Mesendoderm (in vitro differentiated cells): ENCODE results near the gene RHOF. TPM values are rescaled to one million over a fixed set of nuclear protein-coding genes. Genes with fewer than 3 reads are reported as not detected.

Experiments used
- DNase-seq: peaks from one replicate; pipeline ENCODE4 v3.0.0; 2013
- H2AK5ac ChIP-seq: 2 replicates; pipeline ENCODE4 v1.6.1; 2013; ENCODE audit warnings: low read length, inconsistent platforms
- H2BK120ac ChIP-seq: 2 replicates; pipeline ENCODE4 v1.6.1; 2013; ENCODE audit warnings: low read depth, mild to moderate bottlenecking, low read length, moderate library complexity, mixed read lengths
- H2BK15ac ChIP-seq: replicated peaks from 2 replicates; pipeline ENCODE4 v1.6.1; 2013; ENCODE audit warnings: low read depth, mild to moderate bottlenecking, moderate library complexity
- H2BK5ac ChIP-seq: 2 replicates; pipeline ENCODE4 v1.6.1; 2013; ENCODE audit warnings: low read length, inconsistent platforms
- H3K18ac ChIP-seq: 2 replicates; pipeline ENCODE4 v1.6.1; 2013; ENCODE audit warnings: mild to moderate bottlenecking, low read length, mixed read lengths
- H3K23ac ChIP-seq: one replicate; pipeline ENCODE4 v1.6.1; 2013; ENCODE audit warnings: low read length
- H3K27ac ChIP-seq: 2 replicates; pipeline ENCODE4 v1.5.1; 2013; ENCODE audit warnings: low read depth, mild to moderate bottlenecking, inconsistent platforms, low read length, moderate library complexity
- H3K27me3 ChIP-seq: 2 replicates; pipeline ENCODE4 v1.6.1; 2013; ENCODE audit warnings: low read length, control low read depth, mild to moderate bottlenecking, inconsistent platforms; ENCODE audit not compliant: insufficient read depth, poor library complexity
- H3K36me3 ChIP-seq: 2 replicates; pipeline ENCODE4 v1.6.1; 2013; ENCODE audit warnings: low read length, inconsistent platforms; ENCODE audit not compliant: control insufficient read depth, insufficient read depth
- H3K4ac ChIP-seq: one replicate; pipeline ENCODE4 v1.6.1; 2013; ENCODE audit warnings: low read depth, mild to moderate bottlenecking, low read length, moderate library complexity
- H3K4me1 ChIP-seq: 2 replicates; pipeline ENCODE4 v1.6.1; 2013; ENCODE audit warnings: low read depth, low read length, inconsistent platforms; ENCODE audit not compliant: control insufficient read depth
- H3K4me2 ChIP-seq: 2 replicates; pipeline ENCODE4 v1.6.1; 2013; ENCODE audit warnings: low read length
- H3K4me3 ChIP-seq: 2 replicates; pipeline ENCODE4 v1.5.1; 2013; ENCODE audit warnings: mild to moderate bottlenecking, low read length
- H3K56ac ChIP-seq: one replicate; pipeline ENCODE4 v1.6.1; 2013; ENCODE audit warnings: low read length
- H3K79me1 ChIP-seq: 2 replicates; pipeline ENCODE4 v1.6.1; 2013; ENCODE audit warnings: low read length, inconsistent platforms
- H3K79me2 ChIP-seq: 2 replicates; pipeline ENCODE4 v1.6.1; 2013; ENCODE audit warnings: mild to moderate bottlenecking, low read length; ENCODE audit not compliant: control insufficient read depth, insufficient read depth
- H3K9ac ChIP-seq: 2 replicates; pipeline ENCODE4 v1.6.1; 2013; ENCODE audit warnings: low read length, inconsistent platforms
- H4K5ac ChIP-seq: one replicate; pipeline ENCODE4 v1.6.1; 2013; ENCODE audit warnings: low read length
- H4K8ac ChIP-seq: one replicate; pipeline ENCODE4 v1.6.1; 2013; ENCODE audit warnings: low read depth, mild to moderate bottlenecking, control low read depth, low read length, moderate library complexity
- WGBS: extraction: QIAGEN DNeasy Blood & Tissue Kit; methylation state at CpG from one replicate; pipeline ENCODE4 v1.1.7; 2013; ENCODE audit warnings: low lambda C conversion rate, missing lambda C conversion rate; ENCODE audit not compliant: insufficient coverage; ENCODE audit errors: extremely low coverage; 5-methylcytosine and 5-hydroxymethylcytosine counted together
- polyA plus RNA-seq, 2 experiments: library from polyadenylated mRNA; stranded (reverse); fragments of 200-250 nt; gene quantifications; one replicate each; pipeline ENCODE4 v1.2.3, GENCODE V29; 2013

The RHOF gene, protein sequence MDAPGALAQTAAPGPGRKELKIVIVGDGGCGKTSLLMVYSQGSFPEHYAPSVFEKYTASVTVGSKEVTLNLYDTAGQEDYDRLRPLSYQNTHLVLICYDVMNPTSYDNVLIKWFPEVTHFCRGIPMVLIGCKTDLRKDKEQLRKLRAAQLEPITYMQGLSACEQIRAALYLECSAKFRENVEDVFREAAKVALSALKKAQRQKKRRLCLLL
- 15.5 TPM for polyA plus RNA-seq (2013, experiment 1 of 2)
- 15.0 TPM for polyA plus RNA-seq (2013, experiment 2 of 2)

- Histone ChIP-seq H2BK120ac (no peak within 1 kb of the TSS), H3K56ac (peak within 1 kb of the TSS; percentile 97), H3K4me1 (peaks cover 15% of the 10 kb centered on the region), H3K9ac (peak within 1 kb of the TSS; percentile 79), H3K23ac (peak within 1 kb of the TSS; percentile 83), H2BK5ac (peak within 1 kb of the TSS; percentile 64), H2AK5ac (peak within 1 kb of the TSS; percentile 52), H3K4me3 (peak within 1 kb of the TSS; percentile 44), H3K4ac (peak within 1 kb of the TSS; percentile 19), H3K27me3 (no peaks in the 10 kb centered on the region), H3K79me2 (peaks cover 17% of the 10 kb centered on the region), H3K18ac (peak within 1 kb of the TSS; percentile 69), H3K4me2 (peak within 1 kb of the TSS; percentile 98), H3K36me3 (no peaks in the 10 kb centered on the region), H3K27ac (no peak within 1 kb of the TSS), H4K5ac (no peak within 1 kb of the TSS), H3K79me1 (peaks cover 7% of the 10 kb centered on the region), H4K8ac (no peak within 1 kb of the TSS), H2BK15ac (no peak within 1 kb of the TSS)
- WGBS, result no CpG with 5 or more reads among the region's 36 CpGs
- DNase-seq, result no peak
Observed at GRCh38 chr12:121793440-121793837, at the start of gene RHOF. Gene RHOF (minus strand): TSS chr12:121793688. CDS start chr12:121793633, 55 bp downstream.

- Histone ChIP-seq H3K4me1 (no peaks in the 10 kb centered on the region), H2BK5ac (peak overlapping the region; percentile 8), H3K27me3 (no peaks in the 10 kb centered on the region), H3K4me2 (peak overlapping the region; percentile 56), H3K9ac (peak overlapping the region; percentile 80), H3K4ac (no peak overlapping the region), H3K27ac (peak overlapping the region; percentile 10), H3K23ac (peak overlapping the region; percentile 90), H2AK5ac (no peak overlapping the region), H2BK15ac (no peak overlapping the region), H3K4me3 (peak overlapping the region; percentile 50), H4K8ac (no peak overlapping the region), H3K36me3 (no peaks in the 10 kb centered on the region), H4K5ac (no peak overlapping the region), H3K79me1 (no peaks in the 10 kb centered on the region), H3K79me2 (no peaks in the 10 kb centered on the region), H2BK120ac (no peak overlapping the region), H3K18ac (peak overlapping the region; percentile 12), H3K56ac (peak overlapping the region; percentile 88)
- no peak for DNase-seq
- no CpG with 5 or more reads among the region's 24 CpGs for WGBS
Observed at GRCh38 chr12:121839993-121840761, 46.7 kb upstream of the RHOF start.

DNA sequence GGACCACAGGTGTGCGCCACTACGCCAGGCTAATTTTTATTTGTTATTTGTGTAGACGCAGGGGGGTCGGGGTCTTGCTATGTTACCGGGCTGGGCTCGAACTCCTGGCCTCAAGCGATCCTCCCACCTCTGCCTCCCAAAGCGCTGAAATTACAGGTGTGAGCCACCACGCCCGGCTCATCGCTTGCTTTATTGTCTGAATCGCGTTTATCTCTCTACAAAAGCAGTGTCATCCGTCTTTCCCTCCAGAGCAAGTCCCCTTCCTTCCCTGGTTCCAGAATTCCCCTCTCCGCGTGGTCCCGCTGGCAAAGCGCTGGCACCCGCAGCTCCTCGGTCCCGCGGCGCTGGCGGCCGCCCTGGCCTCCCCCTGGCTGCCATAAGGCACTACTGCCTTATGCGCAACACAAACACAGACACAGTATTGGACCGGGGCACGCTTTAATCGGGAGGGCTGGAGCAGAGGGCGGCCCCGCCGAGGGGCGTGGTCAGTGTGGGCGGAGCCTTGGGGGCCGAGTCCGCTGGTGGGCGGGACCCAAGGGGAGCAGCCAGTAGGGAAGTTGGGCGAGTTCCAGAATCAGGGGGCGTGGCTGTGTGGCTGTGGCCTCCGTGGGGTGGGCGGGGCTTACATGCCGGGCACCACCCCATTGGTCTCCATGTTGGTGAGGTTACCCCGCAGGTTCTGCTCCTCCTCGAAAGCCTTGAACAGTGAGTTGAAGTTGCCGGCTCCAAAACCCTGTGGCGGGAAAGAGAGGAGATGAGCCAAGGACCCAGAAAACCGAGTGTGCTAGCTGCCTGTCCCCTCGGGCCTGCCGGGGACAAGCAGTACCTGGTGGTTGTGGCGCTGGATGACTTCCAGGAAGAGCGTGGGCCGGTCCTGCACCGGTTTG lies 45.9 kb upstream of the RHOF start:
- no CpG with 5 or more reads among the region's 53 CpGs for WGBS
- peak overlapping the region; percentile 80 for H3K9ac ChIP-seq
- DNase-seq, result peak; percentile 98
- no peak overlapping the region for H4K5ac ChIP-seq
- H3K79me2 ChIP-seq, result no peaks in the 10 kb centered on the region
- no peaks in the 10 kb centered on the region for H3K27me3 ChIP-seq
- H4K8ac ChIP-seq, result no peak overlapping the region
- peak overlapping the region; percentile 50 for H3K4me3 ChIP-seq
- peak overlapping the region; percentile 12 for H3K18ac ChIP-seq
- H2BK120ac ChIP-seq, result no peak overlapping the region
- peak overlapping the region; percentile 8 for H2BK5ac ChIP-seq
- H3K79me1 ChIP-seq, result no peaks in the 10 kb centered on the region
- H3K4me2 ChIP-seq, result peak overlapping the region; percentile 60
- no peak overlapping the region for H3K4ac ChIP-seq
- no peak overlapping the region for H2BK15ac ChIP-seq
- no peak overlapping the region for H2AK5ac ChIP-seq
- H3K36me3 ChIP-seq, result no peaks in the 10 kb centered on the region
- peak overlapping the region; percentile 90 for H3K23ac ChIP-seq
- H3K27ac ChIP-seq, result peak overlapping the region; percentile 10
- peak overlapping the region; percentile 88 for H3K56ac ChIP-seq
- no peaks in the 10 kb centered on the region for H3K4me1 ChIP-seq

DNA sequence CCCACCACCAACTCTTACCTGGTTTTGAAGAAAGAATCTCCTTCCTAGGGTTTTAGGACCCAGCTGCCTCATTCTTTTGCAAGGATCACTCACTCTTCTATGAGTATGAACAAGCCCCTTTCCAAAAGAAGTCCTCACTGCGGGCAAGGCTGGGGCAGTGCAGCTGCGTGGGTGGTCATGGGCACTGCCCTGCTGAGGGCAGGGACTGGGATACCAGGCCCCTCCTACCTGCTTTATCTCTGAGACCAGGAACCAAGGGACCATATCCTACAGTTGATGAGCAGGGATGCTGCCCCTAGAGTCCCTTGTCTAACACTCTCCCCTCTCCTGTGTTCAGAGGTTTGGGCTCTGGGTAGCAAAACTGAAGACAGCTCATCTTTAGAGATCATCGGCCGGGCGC lies 44.6 kb upstream of the RHOF start:
- H3K36me3 ChIP-seq, result no peaks in the 10 kb centered on the region
- H3K18ac ChIP-seq, result no peak overlapping the region
- WGBS, result no CpG with 5 or more reads among the region's 5 CpGs
- H4K8ac ChIP-seq, result no peak overlapping the region
- no peak overlapping the region for H3K56ac ChIP-seq
- H3K9ac ChIP-seq, result no peak overlapping the region
- DNase-seq, result no peak
- no peaks in the 10 kb centered on the region for H3K27me3 ChIP-seq
- H3K23ac ChIP-seq, result no peak overlapping the region
- no peaks in the 10 kb centered on the region for H3K4me1 ChIP-seq
- H3K79me2 ChIP-seq, result no peaks in the 10 kb centered on the region
- H3K79me1 ChIP-seq, result no peaks in the 10 kb centered on the region
- H4K5ac ChIP-seq, result no peak overlapping the region
- H2AK5ac ChIP-seq, result no peak overlapping the region
- no peak overlapping the region for H3K27ac ChIP-seq
- H2BK120ac ChIP-seq, result no peak overlapping the region
- no peak overlapping the region for H3K4ac ChIP-seq
- no peak overlapping the region for H3K4me2 ChIP-seq
- H2BK15ac ChIP-seq, result no peak overlapping the region
- H2BK5ac ChIP-seq, result no peak overlapping the region
- H3K4me3 ChIP-seq, result no peak overlapping the region

DNA sequence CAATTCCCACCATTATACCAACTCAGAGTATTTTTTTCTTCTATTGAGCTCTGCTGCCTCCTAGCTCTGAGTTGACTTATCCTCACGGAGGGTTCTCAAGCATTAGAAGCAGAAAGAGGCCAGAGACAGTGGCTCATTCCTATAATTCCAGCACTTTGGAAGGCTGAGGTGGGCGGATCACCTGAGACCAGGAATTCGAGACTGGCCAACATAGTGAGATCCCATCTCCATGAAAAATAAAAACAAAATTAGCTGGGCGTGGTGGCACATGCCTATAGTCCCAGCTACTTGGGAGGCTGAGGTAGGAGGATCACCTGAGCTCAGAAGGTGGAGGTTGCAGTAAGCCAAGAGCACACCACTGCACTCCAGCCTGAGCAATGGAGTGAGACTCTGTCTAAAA lies 44.2 kb upstream of the RHOF start:
- Histone ChIP-seq H3K9ac (no peak overlapping the region), H3K27ac (no peak overlapping the region), H4K5ac (no peak overlapping the region), H3K79me2 (no peaks in the 10 kb centered on the region), H3K23ac (no peak overlapping the region), H3K56ac (no peak overlapping the region), H2BK5ac (no peak overlapping the region), H2BK120ac (no peak overlapping the region), H3K36me3 (no peaks in the 10 kb centered on the region), H3K79me1 (no peaks in the 10 kb centered on the region), H2BK15ac (no peak overlapping the region), H4K8ac (no peak overlapping the region), H3K4me1 (no peaks in the 10 kb centered on the region), H3K4ac (no peak overlapping the region), H3K27me3 (no peaks in the 10 kb centered on the region), H2AK5ac (no peak overlapping the region), H3K4me2 (no peak overlapping the region), H3K18ac (no peak overlapping the region), H3K4me3 (no peak overlapping the region)
- DNase-seq, result no peak
- WGBS, result no CpG with 5 or more reads among the region's 4 CpGs
